ENCODE results near the gene SERPINB6. TPM values are rescaled to one million over a fixed set of nuclear protein-coding genes. Genes with fewer than 3 reads are reported as not detected.
A peak's percentile ranks its signal among the peaks of the same experiment; 100 is the strongest.

The SERPINB6 gene
- total RNA-seq, 1 experiment from 2014 or later: 131 TPM

DNA sequence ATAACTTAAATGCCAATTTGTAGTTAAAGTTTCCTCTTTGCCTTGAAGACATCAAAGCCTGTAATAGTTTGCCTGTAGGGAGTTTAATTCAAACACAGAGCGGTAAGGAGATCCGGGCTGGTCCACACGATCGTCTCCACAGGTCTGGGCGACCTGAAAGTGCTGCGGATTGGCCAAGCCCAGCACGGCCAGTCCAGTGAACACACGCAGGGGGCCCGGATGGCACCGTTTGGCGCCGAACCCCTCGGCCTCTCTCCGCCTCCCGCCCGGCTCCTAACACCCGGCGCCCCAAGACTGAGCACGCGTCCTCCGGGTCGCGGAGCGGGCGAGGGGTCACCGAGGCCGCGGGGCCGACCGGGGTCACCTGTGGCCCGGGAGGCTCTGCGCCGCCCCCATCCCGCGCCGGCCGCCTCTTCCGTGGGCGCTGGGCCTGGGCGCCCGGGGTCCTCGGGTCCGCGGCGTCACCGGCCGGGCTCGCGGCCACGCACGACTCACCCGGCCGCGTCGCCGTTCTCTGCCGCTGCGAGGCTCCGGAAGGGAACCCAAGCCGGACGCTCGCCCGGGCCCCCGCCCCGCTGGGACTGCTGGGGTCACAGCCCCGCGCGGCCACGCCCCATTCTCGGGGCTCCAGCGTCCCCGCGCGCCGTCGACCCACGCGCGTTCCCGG is 481 bp downstream of the SERPINB6 start:
- in situ Hi-C loops (cut with HindIII; ENCODE audit: low pct_unique_long_range_greater_than_20kb, low sequenced_read_pairs): no loop called here
- intact Hi-C loops (cut with micrococcal nuclease; ENCODE audit: unreplicated experiment): no loop called here
- peak overlapping the region; percentile 82 for H3K27ac ChIP-seq (ENCODE audit: low read length)
- peak overlapping the region; percentile 58 to 59 for H3K4me3 ChIP-seq (ENCODE audit: low read depth in 2 of 2, low read length in 2 of 2)
- peak; percentile 92 for ATAC-seq
- TF ChIP-seq TCF7L2 (IDR thresholded peaks at IDR 0.05; ENCODE audit: low read depth, low read length): no peak
- TF ChIP-seq CTCF (IDR thresholded peaks at IDR 0.05): no peak
- no peak for TF ChIP-seq SIN3A (IDR thresholded peaks at IDR 0.05; ENCODE audit: borderline replicate concordance, insufficient read depth, low read depth, low read length)
- no peak for TF ChIP-seq POLR2AphosphoS5 (IDR thresholded peaks at IDR 0.05; ENCODE audit: low read depth, low read length)
- TF ChIP-seq REST (IDR thresholded peaks at IDR 0.05; ENCODE audit: insufficient read depth in 1 of 2, low read depth in 2 of 2, low read length in 1 of 2): no peak
- H3K4me1 ChIP-seq (ENCODE audit: control insufficient read depth, insufficient read depth, low read length): peaks cover 17% of the 10 kb centered on the region
- H3K27me3 ChIP-seq (ENCODE audit: control insufficient read depth, insufficient read depth, low read length): no peaks in the 10 kb centered on the region
- ChIA-PET CTCF (no interaction called here), POLR2A (interaction anchor here (0.7 to 1.2 kb wide), 2 partner anchors 9 to 20 kb away, joined by 6 to 15 read pairs; no protein-coding TSS in a partner anchor)
- H3K9me3 ChIP-seq (ENCODE audit: control insufficient read depth, insufficient read depth, low read depth, low read length): no peaks in the 10 kb centered on the region
- DNase-seq (ENCODE audit: low read depth, low spot score): no peak
- H3K36me3 ChIP-seq (ENCODE audit: control insufficient read depth, insufficient read depth, low read length): no peaks in the 10 kb centered on the region
- BruUV-seq (replicated peaks): no TSS peak

DNA sequence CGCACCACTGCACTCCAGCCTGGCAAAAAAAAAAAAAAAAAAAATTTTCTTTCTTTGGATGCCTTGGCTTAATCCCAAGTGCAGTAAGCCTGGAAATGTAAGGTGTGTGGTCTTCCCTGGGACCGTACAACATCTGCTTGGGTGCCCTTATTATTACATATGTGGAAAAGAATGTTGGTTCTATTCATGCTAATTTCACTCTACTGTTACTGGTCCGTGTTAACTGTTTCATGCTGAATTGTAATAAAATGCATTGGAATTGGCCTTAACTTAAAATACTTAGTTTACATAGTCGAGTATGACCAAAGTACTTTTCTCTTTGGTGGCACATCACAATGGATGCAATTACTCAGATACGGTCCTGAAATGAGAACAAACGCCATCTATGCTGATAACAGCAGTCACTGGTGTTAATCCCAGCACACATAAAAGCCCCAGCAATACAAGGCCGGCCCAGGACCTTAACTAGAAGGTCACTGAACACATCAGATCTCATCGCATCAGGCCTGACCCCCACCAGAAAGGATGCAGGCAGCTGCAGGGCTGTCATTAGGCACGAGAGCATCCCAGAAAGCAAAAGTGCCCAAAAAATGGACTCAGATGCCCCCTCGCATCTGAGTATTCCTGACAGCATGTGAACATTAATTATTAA is 1.2 kb downstream of the SERPINB6 start:
- peak overlapping the region; percentile 58 to 59 for H3K4me3 ChIP-seq (ENCODE audit: low read depth in 2 of 2, low read length in 2 of 2)
- ChIA-PET POLR2A (interaction anchor here (0.7 kb wide), 1 partner anchor 8 kb away, joined by 15 read pairs; no protein-coding TSS in a partner anchor), CTCF (no interaction called here)
- in situ Hi-C loops (cut with HindIII; ENCODE audit: low pct_unique_long_range_greater_than_20kb, low sequenced_read_pairs): no loop called here
- BruUV-seq (replicated peaks): TSS peak; percentile 79
- TF ChIP-seq REST (IDR thresholded peaks at IDR 0.05; ENCODE audit: insufficient read depth in 1 of 2, low read depth in 2 of 2, low read length in 1 of 2): no peak
- no peak for TF ChIP-seq SIN3A (IDR thresholded peaks at IDR 0.05; ENCODE audit: borderline replicate concordance, insufficient read depth, low read depth, low read length)
- no peak for TF ChIP-seq TCF7L2 (IDR thresholded peaks at IDR 0.05; ENCODE audit: low read depth, low read length)
- TF ChIP-seq CTCF (IDR thresholded peaks at IDR 0.05): no peak
- no peak for TF ChIP-seq POLR2AphosphoS5 (IDR thresholded peaks at IDR 0.05; ENCODE audit: low read depth, low read length)
- no peaks in the 10 kb centered on the region for H3K27me3 ChIP-seq (ENCODE audit: control insufficient read depth, insufficient read depth, low read length)
- DNase-seq (ENCODE audit: low read depth, low spot score): no peak
- intact Hi-C loops (cut with micrococcal nuclease; ENCODE audit: unreplicated experiment): no loop called here
- no peaks in the 10 kb centered on the region for H3K9me3 ChIP-seq (ENCODE audit: control insufficient read depth, insufficient read depth, low read depth, low read length)
- H3K4me1 ChIP-seq (ENCODE audit: control insufficient read depth, insufficient read depth, low read length): peaks cover 17% of the 10 kb centered on the region
- peak overlapping the region; percentile 82 for H3K27ac ChIP-seq (ENCODE audit: low read length)
- H3K36me3 ChIP-seq (ENCODE audit: control insufficient read depth, insufficient read depth, low read length): no peaks in the 10 kb centered on the region
- no peak for ATAC-seq
